ENCODE measurements around the gene GLT8D1. TPM values are rescaled to one million over a fixed set of nuclear protein-coding genes. Genes with fewer than 3 reads are reported as not detected.

The GLT8D1 gene
- total and polyA plus RNA-seq, 12 donors = 23.0 to 37.9 (median 29.4) TPM

- intact Hi-C loops (cut with DNase I) = no loop called here
- Histone ChIP-seq H3K27ac (no peak overlapping the region), H3K27me3 (no peaks in the 10 kb centered on the region), H3K9me3 (no peaks in the 10 kb centered on the region), H3K36me3 (peaks cover 0 to 100% (median 89%) of the 10 kb centered on the region in 9 donors), H3K4me1 (no peaks in the 10 kb centered on the region), H3K4me3 (no peak overlapping the region)
- no peak for DNase-seq
- 90 to 91% methylated on average over 3 of the region's 3 CpGs for WGBS, 2 donors
- ATAC-seq = no peak
- TF ChIP-seq CTCF (IDR thresholded peaks at IDR 0.05) = no peak
These were observed 49.7 kb downstream of the GLT8D1 start for GRCh38 chr3:52655895-52656294.

- H3K27me3 ChIP-seq = no peaks in the 10 kb centered on the region
- no peaks in the 10 kb centered on the region for H3K9me3 ChIP-seq
- no peak overlapping the region for H3K4me3 ChIP-seq
- peaks cover 0 to 100% (median 68%) of the 10 kb centered on the region in 9 donors for H3K36me3 ChIP-seq
- no peak for TF ChIP-seq CTCF (IDR thresholded peaks at IDR 0.05)
- ATAC-seq = no peak
- intact Hi-C loops (cut with DNase I) = no loop called here
- no peak for DNase-seq
- no peaks in the 10 kb centered on the region for H3K4me1 ChIP-seq
- H3K27ac ChIP-seq = no peak overlapping the region
These were observed 54.0 kb downstream of the GLT8D1 start for GRCh38 chr3:52651592-52651991.

GRCh38 chr3:52650439-52650838 is 55.2 kb downstream of the GLT8D1 start:
- Histone ChIP-seq H3K9me3 (no peaks in the 10 kb centered on the region), H3K27me3 (no peaks in the 10 kb centered on the region), H3K4me3 (no peak overlapping the region), H3K36me3 (peaks cover 0 to 100% (median 57%) of the 10 kb centered on the region in 9 donors), H3K4me1 (no peaks in the 10 kb centered on the region), H3K27ac (no peak overlapping the region)
- intact Hi-C loops (cut with DNase I) = no loop called here
- no peak for TF ChIP-seq CTCF (IDR thresholded peaks at IDR 0.05)
- WGBS, 2 donors = 93 to 95% methylated on average over 1 of the region's 1 CpG
- DNase-seq (no peak), ATAC-seq (no peak)

- Histone ChIP-seq H3K4me1 (no peaks in the 10 kb centered on the region), H3K36me3 (peaks cover 0 to 100% (median 55%) of the 10 kb centered on the region in 9 donors), H3K27ac (no peak overlapping the region), H3K4me3 (no peak overlapping the region), H3K9me3 (no peaks in the 10 kb centered on the region), H3K27me3 (no peaks in the 10 kb centered on the region)
- TF ChIP-seq CTCF (IDR thresholded peaks at IDR 0.05) = no peak
- 74 to 97% methylated on average over 5 of the region's 5 CpGs for WGBS, 2 donors
- DNase-seq = no peak
- no peak for ATAC-seq
- intact Hi-C loops (cut with DNase I) = no loop called here
These were observed 56.0 kb downstream of the GLT8D1 start for GRCh38 chr3:52649461-52650210.
